Mesenchymal stem cell (in vitro differentiated cells and primary cell): ENCODE measurements around the gene PSMA6.

Experiments used
- DNase-seq: peaks from one replicate; pipeline ENCODE4 v3.0.0-alpha.2; 2013
- H2AFZ ChIP-seq: one replicate; pipeline ENCODE4 v1.6.1; 2013; ENCODE audit warnings: low read depth, mild to moderate bottlenecking, control low read depth, inconsistent platforms, low read length, moderate library complexity
- H2AK5ac ChIP-seq: 2 replicates; pipeline ENCODE4 v1.6.1; 2013; ENCODE audit warnings: low read length, moderate library complexity, mild to moderate bottlenecking, inconsistent platforms; ENCODE audit not compliant: severe bottlenecking
- H2BK120ac ChIP-seq: one replicate; pipeline ENCODE4 v1.6.1; 2013; ENCODE audit warnings: low read depth, mild to moderate bottlenecking, inconsistent platforms, low read length, moderate library complexity
- H2BK12ac ChIP-seq, 2 experiments: one replicate each; pipeline ENCODE4 v1.6.1; 2013; ENCODE audit warnings: inconsistent platforms in 2 of 2, low read length in 2 of 2, mild to moderate bottlenecking in 2 of 2, moderate library complexity in 2 of 2, control low read depth in 1 of 2
- H2BK15ac ChIP-seq: one replicate; pipeline ENCODE4 v1.6.1; 2013; ENCODE audit warnings: mild to moderate bottlenecking, low read depth, inconsistent platforms; ENCODE audit not compliant: poor library complexity, severe bottlenecking
- H2BK5ac ChIP-seq: 2 replicates; pipeline ENCODE4 v1.6.1; 2013; ENCODE audit warnings: low read depth, mild to moderate bottlenecking, low read length, control low read depth, inconsistent platforms; ENCODE audit not compliant: poor library complexity, severe bottlenecking
- H3K14ac ChIP-seq, 2 experiments: one replicate each; pipeline ENCODE4 v1.6.1; 2013; ENCODE audit warnings: inconsistent platforms in 2 of 2, low read length in 2 of 2, control low read depth in 1 of 2, mild to moderate bottlenecking in 1 of 2, moderate library complexity in 1 of 2
- H3K18ac ChIP-seq, 2 experiments: one replicate each; pipeline ENCODE4 v1.6.1; 2013; ENCODE audit warnings: inconsistent platforms in 2 of 2, low read length in 2 of 2, control low read depth in 1 of 2, low read depth in 1 of 2, mild to moderate bottlenecking in 1 of 2
- H3K23ac ChIP-seq, 2 experiments: one replicate each; pipeline ENCODE4 v1.6.1; 2013; ENCODE audit warnings: inconsistent platforms in 2 of 2, low read length in 2 of 2, mild to moderate bottlenecking in 2 of 2, moderate library complexity in 2 of 2, control low read depth in 1 of 2
- H3K27ac ChIP-seq: 2 replicates; pipeline ENCODE4 v1.5.1; 2013; ENCODE audit warnings: mild to moderate bottlenecking, moderate library complexity, low read length, control low read depth, inconsistent platforms; ENCODE audit not compliant: poor library complexity, severe bottlenecking
- H3K27me3 ChIP-seq, 2 experiments: 2 replicates each; pipeline versions ENCODE4 v1.6.1 to v1.7.0; 2013; ENCODE audit warnings: low read length in 2 of 2, mild to moderate bottlenecking in 2 of 2, moderate library complexity in 2 of 2, control low read depth in 1 of 2, inconsistent platforms in 1 of 2; ENCODE audit not compliant: control insufficient read depth in 1 of 2, insufficient read depth in 1 of 2
- H3K36me3 ChIP-seq, 2 experiments: 2 replicates each; pipeline versions ENCODE4 v1.6.1 to v1.7.0; 2013; ENCODE audit warnings: low read length in 2 of 2, control low read depth in 1 of 2, inconsistent platforms in 1 of 2, low read depth in 1 of 2, mild to moderate bottlenecking in 1 of 2; ENCODE audit not compliant: insufficient read depth in 2 of 2, control insufficient read depth in 1 of 2
- H3K4ac ChIP-seq, 2 experiments: one replicate each; pipeline ENCODE4 v1.6.1; 2013; ENCODE audit warnings: inconsistent platforms in 2 of 2, low read length in 2 of 2, mild to moderate bottlenecking in 2 of 2, moderate library complexity in 2 of 2, control low read depth in 1 of 2, low read depth in 1 of 2
- H3K4me1 ChIP-seq: 2 replicates; pipeline ENCODE4 v1.6.1; 2013; ENCODE audit warnings: low read depth, low read length, control low read depth; ENCODE audit not compliant: control insufficient read depth, insufficient read depth
- H3K4me2 ChIP-seq: 2 replicates; pipeline ENCODE4 v1.6.1; 2013; ENCODE audit warnings: low read length, mild to moderate bottlenecking, inconsistent platforms; ENCODE audit not compliant: poor library complexity, severe bottlenecking
- H3K4me3 ChIP-seq, 2 experiments: 2 replicates each; pipeline versions ENCODE4 v1.5.1 to v1.7.0; 2013; ENCODE audit warnings: low read length in 2 of 2, mild to moderate bottlenecking in 2 of 2, control low read depth in 1 of 2, low read depth in 1 of 2; ENCODE audit not compliant: insufficient read depth in 1 of 2
- H3K79me1 ChIP-seq: replicated peaks from 2 replicates; pipeline ENCODE4 v1.6.1; 2013; ENCODE audit warnings: mild to moderate bottlenecking, control low read depth, low read length, inconsistent platforms; ENCODE audit not compliant: poor library complexity, severe bottlenecking
- H3K9ac ChIP-seq: 2 replicates; pipeline ENCODE4 v1.7.0; 2013; ENCODE audit warnings: mild to moderate bottlenecking, low read length, moderate library complexity
- H3K9me3 ChIP-seq: 2 replicates; pipeline ENCODE4 v1.7.0; 2013; ENCODE audit warnings: mild to moderate bottlenecking, low read length; ENCODE audit not compliant: control insufficient read depth
- H4K8ac ChIP-seq: one replicate; pipeline ENCODE4 v1.6.1; 2013; ENCODE audit warnings: inconsistent platforms, mild to moderate bottlenecking, low read length, moderate library complexity
- H4K91ac ChIP-seq: one replicate; pipeline ENCODE4 v1.6.1; 2013; ENCODE audit warnings: mild to moderate bottlenecking, low read length, inconsistent platforms
- WGBS: methylation state at CpG from one replicate; pipeline ENCODE4 v1.1.7; 2013; ENCODE audit warnings: mixed read lengths; 5-methylcytosine and 5-hydroxymethylcytosine counted together

The PSMA6 gene

DNA sequence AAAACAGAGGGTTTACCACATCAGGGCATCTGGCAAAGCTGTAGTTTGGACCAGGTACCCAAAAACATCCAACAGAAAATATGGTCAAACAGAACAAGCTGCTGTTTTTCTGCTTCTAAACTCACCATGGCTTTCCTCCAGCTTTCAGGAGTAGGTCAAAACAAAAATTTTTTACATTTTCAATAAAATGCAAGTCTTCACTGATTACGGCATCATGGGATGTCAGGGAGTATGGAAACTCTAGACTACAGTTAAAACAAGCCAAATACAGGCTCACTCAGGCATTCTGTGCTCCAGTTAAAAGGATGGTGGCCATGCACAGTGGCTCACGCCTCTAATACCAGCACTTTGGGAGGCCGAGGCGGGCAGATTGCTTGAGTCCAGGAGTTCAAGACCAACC, 47.1 kb upstream of the PSMA6 start:
- 98% methylated on average over 4 of the region's 4 CpGs for WGBS
- no peak overlapping the region for H3K4me2 ChIP-seq

DNA sequence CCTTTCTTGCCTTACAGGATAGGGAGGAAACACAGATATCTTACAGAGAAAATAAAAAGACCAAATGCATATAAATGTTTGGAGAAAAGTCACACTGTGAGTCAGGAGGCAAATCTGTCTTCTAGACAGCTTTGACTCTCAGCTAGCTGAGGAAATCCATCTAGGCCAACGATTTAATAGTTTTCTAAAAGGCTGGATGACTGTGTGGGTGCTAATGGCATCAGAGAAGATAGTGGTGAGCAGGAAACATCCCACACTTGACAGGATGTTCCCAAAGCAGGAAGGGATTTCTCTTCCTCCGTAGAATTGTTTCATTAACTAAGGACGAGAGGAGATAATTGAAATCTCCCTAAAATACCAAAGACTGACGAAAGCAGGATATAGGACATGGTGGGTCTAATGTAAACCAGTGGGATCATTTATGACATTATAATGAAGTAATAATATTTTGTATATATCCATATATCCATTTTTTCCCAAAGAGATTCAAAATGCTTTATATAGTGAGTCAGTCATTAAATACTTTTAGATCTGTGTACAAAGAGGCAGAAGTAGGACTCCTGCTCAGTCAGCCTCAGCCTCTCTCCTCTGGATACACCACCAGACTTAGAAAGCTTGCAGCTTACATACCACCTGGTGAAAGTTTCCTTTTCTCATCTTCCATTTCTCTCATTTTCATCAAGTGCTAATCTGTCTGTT, 44.3 kb upstream of the PSMA6 start:
- no peak overlapping the region for H3K4me3 ChIP-seq
- H3K18ac ChIP-seq = no peak overlapping the region
- H2BK5ac ChIP-seq = no peak overlapping the region
- H3K14ac ChIP-seq = no peak overlapping the region
- peak overlapping the region; percentile 9 for H3K9ac ChIP-seq
- peaks cover 9% of the 10 kb centered on the region for H3K79me1 ChIP-seq
- H3K4me2 ChIP-seq = no peak overlapping the region
- no peaks in the 10 kb centered on the region for H3K4me1 ChIP-seq
- no peak overlapping the region for H4K8ac ChIP-seq
- H2BK120ac ChIP-seq = no peak overlapping the region
- H3K36me3 ChIP-seq = no peaks in the 10 kb centered on the region
- H3K27ac ChIP-seq = no peak overlapping the region
- H3K4ac ChIP-seq = no peak overlapping the region
- H2AFZ ChIP-seq = no peak overlapping the region
- WGBS = 24% methylated on average over 1 of the region's 4 CpGs
- H3K27me3 ChIP-seq = no peaks in the 10 kb centered on the region
- no peak overlapping the region for H2BK15ac ChIP-seq
- no peaks in the 10 kb centered on the region for H3K9me3 ChIP-seq
- peak; percentile 54 for DNase-seq
- H4K91ac ChIP-seq = no peak overlapping the region
- H2AK5ac ChIP-seq = no peak overlapping the region
- H3K23ac ChIP-seq = no peak overlapping the region
- H2BK12ac ChIP-seq = no peak overlapping the region

More for the DNA sequence above, 47.1 kb upstream of the PSMA6 start:
- Histone ChIP-seq H3K4ac (no peak overlapping the region), H3K27ac (no peak overlapping the region), H3K9me3 (no peaks in the 10 kb centered on the region), H3K9ac (no peak overlapping the region), H4K8ac (no peak overlapping the region), H2BK15ac (no peak overlapping the region), H3K4me3 (no peak overlapping the region), H3K23ac (no peak overlapping the region), H3K27me3 (no peaks in the 10 kb centered on the region), H3K79me1 (peaks cover 8% of the 10 kb centered on the region), H3K36me3 (no peaks in the 10 kb centered on the region), H2AK5ac (no peak overlapping the region), H4K91ac (no peak overlapping the region), H2AFZ (no peak overlapping the region), H3K4me1 (no peaks in the 10 kb centered on the region), H2BK12ac (no peak overlapping the region), H3K14ac (no peak overlapping the region), H3K18ac (no peak overlapping the region), H2BK5ac (no peak overlapping the region), H2BK120ac (no peak overlapping the region)
- DNase-seq = no peak

DNA sequence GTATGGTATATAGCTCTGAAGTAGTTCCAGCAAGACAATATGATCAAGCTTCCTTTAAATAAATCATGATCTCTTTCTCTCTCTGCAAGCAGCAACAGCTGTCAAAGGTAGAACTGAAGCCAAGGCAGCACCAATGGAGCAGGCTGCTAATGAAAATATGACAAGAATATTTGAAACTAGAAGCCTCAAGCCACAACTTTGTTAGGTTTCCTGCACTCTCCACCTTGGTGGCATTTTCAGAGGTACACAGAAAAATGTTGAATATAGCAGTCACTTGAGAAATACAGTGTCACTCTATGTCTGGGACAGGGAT, 43.8 kb upstream of the PSMA6 start:
- H4K8ac ChIP-seq = no peak overlapping the region
- H2BK120ac ChIP-seq = no peak overlapping the region
- H3K36me3 ChIP-seq = no peaks in the 10 kb centered on the region
- no peak overlapping the region for H3K14ac ChIP-seq
- no peaks in the 10 kb centered on the region for H3K9me3 ChIP-seq
- H3K9ac ChIP-seq = peak overlapping the region; percentile 9
- H2BK5ac ChIP-seq = no peak overlapping the region
- no peak overlapping the region for H3K4ac ChIP-seq
- no peaks in the 10 kb centered on the region for H3K27me3 ChIP-seq
- no peak for DNase-seq
- peaks cover 7% of the 10 kb centered on the region for H3K79me1 ChIP-seq
- H2AK5ac ChIP-seq = no peak overlapping the region
- H3K4me1 ChIP-seq = no peaks in the 10 kb centered on the region
- no peak overlapping the region for H3K27ac ChIP-seq
- H2AFZ ChIP-seq = no peak overlapping the region
- no peak overlapping the region for H3K4me3 ChIP-seq
- no peak overlapping the region for H3K23ac ChIP-seq
- H2BK15ac ChIP-seq = no peak overlapping the region
- no peak overlapping the region for H2BK12ac ChIP-seq
- H3K18ac ChIP-seq = no peak overlapping the region
- H4K91ac ChIP-seq = no peak overlapping the region
- H3K4me2 ChIP-seq = no peak overlapping the region

DNA sequence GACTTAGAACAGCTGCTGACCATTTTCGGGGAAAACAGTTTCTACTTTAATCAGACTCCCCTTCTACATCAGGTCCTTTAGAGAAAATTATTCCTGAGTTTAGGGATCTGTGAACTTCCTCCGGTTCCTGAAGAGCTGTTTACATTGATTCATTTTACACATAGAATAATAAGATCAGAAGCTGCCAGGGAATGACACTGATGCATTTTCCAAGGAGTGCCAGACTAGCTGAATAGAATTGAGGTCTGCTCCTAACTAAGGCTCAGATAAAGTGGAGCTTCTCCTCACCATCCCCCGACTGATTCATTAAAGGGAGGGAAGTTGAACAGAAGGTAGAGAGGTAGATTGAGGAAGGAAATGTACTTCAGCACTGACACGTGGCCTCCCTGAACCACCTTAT, 41.9 kb upstream of the PSMA6 start:
- Histone ChIP-seq H3K27ac (no peak overlapping the region), H4K8ac (no peak overlapping the region), H2BK120ac (no peak overlapping the region), H2BK12ac (no peak overlapping the region), H3K79me1 (peaks cover 9% of the 10 kb centered on the region), H2BK5ac (no peak overlapping the region), H3K4me1 (no peaks in the 10 kb centered on the region), H3K36me3 (no peaks in the 10 kb centered on the region), H3K9me3 (no peaks in the 10 kb centered on the region), H2AK5ac (no peak overlapping the region), H3K27me3 (no peaks in the 10 kb centered on the region), H3K4ac (no peak overlapping the region), H3K14ac (no peak overlapping the region), H2AFZ (no peak overlapping the region), H3K23ac (no peak overlapping the region), H3K18ac (no peak overlapping the region), H3K4me3 (no peak overlapping the region), H2BK15ac (no peak overlapping the region), H3K4me2 (no peak overlapping the region), H4K91ac (no peak overlapping the region), H3K9ac (no peak overlapping the region)
- WGBS = 100% methylated on average over 1 of the region's 4 CpGs
- DNase-seq = no peak
